CD4-positive, alpha-beta T cell (primary cell): ENCODE results near the gene TSSK2. TPM values are rescaled to one million over a fixed set of nuclear protein-coding genes. Genes with fewer than 3 reads are reported as not detected.

ENCODE experiments used
- ATAC-seq: fragments of 200-7000 bp; cut with Tn5 transposase; one replicate; pipeline ENCODE4 v1.10.0; 2022; ENCODE audit warnings: mild to moderate bottlenecking; ENCODE audit not compliant: poor library complexity
- CTCF ChIA-PET: fragments of 350-600 bp; sonication (Branson Sonifier 250); formaldehyde crosslinking; loops from one replicate; lab custom pipeline; 2021; ENCODE audit warnings: antibody characterized with exemption, inconsistent platforms; lab: Charles Lee
- POLR2A ChIA-PET: fragments of 350-600 bp; sonication (Branson Sonifier 250); formaldehyde crosslinking; loops from one replicate; lab custom pipeline; 2021; ENCODE audit warnings: antibody characterized with exemption, inconsistent platforms; lab: Charles Lee
- DNase-seq, 14 experiments: peaks; one replicate each; pipeline ENCODE4 v3.0.0-alpha.2; 2013 to 2020; ENCODE audit warnings: mixed read lengths in 2 of 14
- H3K27ac ChIP-seq, 2 donors: one replicate each; pipeline versions ENCODE4 v1.5.1 to v1.7.0; 2013; ENCODE audit warnings: low read length in 2 of 2, low read depth in 1 of 2, mild to moderate bottlenecking in 1 of 2
- H3K27me3 ChIP-seq, 2 experiments: 1 replicate in 1 of 2; 2 replicates in 1 of 2; pipeline versions ENCODE4 v1.6.1 to v1.7.0; 2013; ENCODE audit warnings: low read length in 2 of 2, control low read depth in 1 of 2, mild to moderate bottlenecking in 1 of 2, moderate library complexity in 1 of 2; ENCODE audit not compliant: insufficient read depth in 2 of 2, control insufficient read depth in 1 of 2
- H3K36me3 ChIP-seq: one replicate; pipeline ENCODE4 v1.6.1; 2013; ENCODE audit warnings: low read length, control low read depth; ENCODE audit not compliant: insufficient read depth
- H3K4me1 ChIP-seq: one replicate; pipeline ENCODE4 v1.6.1; 2013; ENCODE audit warnings: low read length, control low read depth; ENCODE audit not compliant: insufficient read depth
- H3K4me3 ChIP-seq: one replicate; pipeline ENCODE4 v1.5.1; 2013; ENCODE audit warnings: mild to moderate bottlenecking, low read length, moderate library complexity
- H3K9me3 ChIP-seq, 2 experiments: 1 replicate in 1 of 2; 2 replicates in 1 of 2; pipeline versions ENCODE4 v1.6.1 to v1.7.0; 2013; ENCODE audit warnings: low read length in 2 of 2, mild to moderate bottlenecking in 2 of 2, control low read depth in 1 of 2, moderate library complexity in 1 of 2; ENCODE audit not compliant: control insufficient read depth in 1 of 2, insufficient read depth in 1 of 2
- H3K27ac Mint-ChIP-seq: one replicate; pipeline ENCODE4 v1.8.0; 2020; ENCODE audit warnings: mixed read lengths
- H3K27me3 Mint-ChIP-seq: one replicate; pipeline ENCODE4 v1.8.0; 2021; ENCODE audit warnings: mixed read lengths
- H3K36me3 Mint-ChIP-seq: one replicate; pipeline ENCODE4 v1.8.0; 2021; ENCODE audit warnings: low read depth, mixed read lengths
- H3K4me1 Mint-ChIP-seq: one replicate; pipeline ENCODE4 v1.8.0; 2021; ENCODE audit warnings: low read depth, mixed read lengths
- H3K4me3 Mint-ChIP-seq: one replicate; pipeline ENCODE4 v1.8.0; 2020; ENCODE audit warnings: mild to moderate bottlenecking, mixed read lengths
- H3K9me3 Mint-ChIP-seq: one replicate; pipeline ENCODE4 v1.8.0; 2020; ENCODE audit warnings: mixed read lengths
- intact Hi-C, 2 experiments: fragments of 100-400 bp; cut with DNase I in 1 of 2; cut with micrococcal nuclease in 1 of 2; formaldehyde crosslinking; loops; one replicate each; pipeline versions ENCODE4 v1.15.1 to v1.9.0; 2023 to 2025; cut with DNase I, micrococcal nuclease
- total RNA-seq, 174 experiments: library from RNA in 2 of 174; stranded (reverse) in 2 of 174; gene quantifications; one replicate each; pipeline ENCODE4 v1.2.3 and lab custom pipeline; 2021 to 2026
- TF ChIP-seq, protein P1 (sequence below): fragments of 200-600 bp; IDR thresholded peaks from one replicate; pipeline ENCODE4 v1.8.0; 2022; ENCODE audit warnings: antibody characterized with exemption, mild to moderate bottlenecking

TSSK2 gene
- total RNA-seq, 2 experiments from 2014 or later: 0.31 TPM; not detected in 1

DNA sequence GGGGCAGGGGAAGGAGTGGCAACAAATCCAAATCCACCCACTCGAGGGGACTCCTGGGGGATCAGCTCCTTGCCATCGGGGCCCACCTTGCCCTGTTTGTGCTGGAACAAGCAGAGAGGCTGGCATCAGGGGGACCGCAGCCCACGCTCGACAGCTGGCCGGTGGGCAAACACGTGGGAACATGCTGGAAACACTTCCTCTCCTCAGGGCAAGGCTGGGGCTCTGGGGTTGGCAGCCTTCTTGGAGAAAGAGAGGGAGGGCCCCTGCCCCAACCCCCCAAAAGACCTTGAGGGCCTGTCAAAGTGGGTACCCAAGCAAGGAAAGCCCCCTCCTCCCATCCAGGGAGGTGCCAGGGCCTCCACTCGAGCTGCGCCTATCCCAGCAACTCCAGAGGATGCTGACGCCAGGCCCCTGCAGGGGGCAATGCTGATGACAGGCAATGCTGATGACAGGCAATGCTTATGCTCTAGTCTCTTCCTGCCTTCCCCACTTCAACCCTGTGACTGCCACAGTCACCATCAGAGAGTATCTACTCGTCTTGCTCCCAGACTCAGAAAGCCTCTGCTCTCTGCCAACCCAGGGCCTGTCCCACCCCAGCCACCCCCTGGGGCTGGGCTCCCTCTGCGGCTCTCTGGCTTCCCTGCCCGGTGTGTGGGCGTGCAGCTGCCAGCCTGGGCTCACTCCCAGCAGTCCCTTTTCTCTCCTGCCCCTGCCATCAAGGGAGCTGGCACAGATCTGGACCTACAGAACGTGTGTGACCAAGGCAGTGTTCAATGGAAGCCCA is 7.3 kb downstream of the TSSK2 start:
- H3K4me1 Mint-ChIP-seq: peaks cover 7% of the 10 kb centered on the region
- Histone ChIP-seq H3K36me3 (peaks cover 90% of the 10 kb centered on the region), H3K4me1 (peaks cover 10% of the 10 kb centered on the region), H3K27ac (no peak overlapping the region), H3K9me3 (no peaks in the 10 kb centered on the region), H3K27me3 (no peaks in the 10 kb centered on the region), H3K4me3 (no peak overlapping the region)
- peaks cover 71% of the 10 kb centered on the region for H3K36me3 Mint-ChIP-seq
- ChIA-PET POLR2A (interaction anchor here (1.0 kb wide), 1 partner anchor 16 kb away, joined by 3 read pairs; the partner anchor contains the start of gene DGCR2), CTCF (no interaction called here)
- TF ChIP-seq, protein P1, sequence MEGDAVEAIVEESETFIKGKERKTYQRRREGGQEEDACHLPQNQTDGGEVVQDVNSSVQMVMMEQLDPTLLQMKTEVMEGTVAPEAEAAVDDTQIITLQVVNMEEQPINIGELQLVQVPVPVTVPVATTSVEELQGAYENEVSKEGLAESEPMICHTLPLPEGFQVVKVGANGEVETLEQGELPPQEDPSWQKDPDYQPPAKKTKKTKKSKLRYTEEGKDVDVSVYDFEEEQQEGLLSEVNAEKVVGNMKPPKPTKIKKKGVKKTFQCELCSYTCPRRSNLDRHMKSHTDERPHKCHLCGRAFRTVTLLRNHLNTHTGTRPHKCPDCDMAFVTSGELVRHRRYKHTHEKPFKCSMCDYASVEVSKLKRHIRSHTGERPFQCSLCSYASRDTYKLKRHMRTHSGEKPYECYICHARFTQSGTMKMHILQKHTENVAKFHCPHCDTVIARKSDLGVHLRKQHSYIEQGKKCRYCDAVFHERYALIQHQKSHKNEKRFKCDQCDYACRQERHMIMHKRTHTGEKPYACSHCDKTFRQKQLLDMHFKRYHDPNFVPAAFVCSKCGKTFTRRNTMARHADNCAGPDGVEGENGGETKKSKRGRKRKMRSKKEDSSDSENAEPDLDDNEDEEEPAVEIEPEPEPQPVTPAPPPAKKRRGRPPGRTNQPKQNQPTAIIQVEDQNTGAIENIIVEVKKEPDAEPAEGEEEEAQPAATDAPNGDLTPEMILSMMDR: no peak
- ATAC-seq (no peak), DNase-seq (no peak)
- no peaks in the 10 kb centered on the region for H3K9me3 Mint-ChIP-seq
- H3K4me3 Mint-ChIP-seq: no peak overlapping the region
- intact Hi-C loops: no loop called here
- no peaks in the 10 kb centered on the region for H3K27me3 Mint-ChIP-seq
- H3K27ac Mint-ChIP-seq: no peak overlapping the region

DNA sequence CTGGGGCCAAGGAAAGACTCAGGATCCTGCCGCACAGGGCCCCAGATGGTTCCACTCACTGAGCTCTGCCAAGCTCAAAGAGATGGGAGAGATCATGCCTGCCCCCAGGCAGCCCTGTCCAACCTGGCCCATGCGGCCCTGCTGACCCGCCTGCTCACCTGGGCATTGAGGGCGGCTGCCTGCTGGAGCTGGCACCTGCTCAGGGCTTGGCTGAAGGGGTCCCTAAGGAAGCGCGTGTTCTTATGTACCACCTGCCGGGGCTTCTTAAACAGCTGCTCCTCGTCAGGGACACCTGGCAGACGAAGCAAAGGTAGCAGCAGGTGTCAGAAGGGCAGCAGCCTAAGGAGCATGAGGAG is 7.9 kb downstream of the TSSK2 start:
- ChIA-PET CTCF (no interaction called here), POLR2A (interaction anchor here (1.0 kb wide), 1 partner anchor 17 kb away, joined by 3 read pairs; the partner anchor contains the start of gene DGCR2)
- Mint-ChIP-seq H3K27me3 (no peaks in the 10 kb centered on the region), H3K4me1 (peaks cover 12% of the 10 kb centered on the region), H3K9me3 (no peaks in the 10 kb centered on the region), H3K36me3 (peaks cover 70% of the 10 kb centered on the region), H3K27ac (no peak overlapping the region), H3K4me3 (no peak overlapping the region)
- TF ChIP-seq, protein P1: no peak
- H3K4me1 ChIP-seq: peaks cover 16% of the 10 kb centered on the region
- H3K27ac ChIP-seq: no peak overlapping the region
- no peaks in the 10 kb centered on the region for H3K9me3 ChIP-seq
- intact Hi-C loops: no loop called here
- H3K36me3 ChIP-seq: peaks cover 84% of the 10 kb centered on the region
- H3K4me3 ChIP-seq: no peak overlapping the region
- DNase-seq (no peak), ATAC-seq (no peak)
- H3K27me3 ChIP-seq: no peaks in the 10 kb centered on the region

DNA sequence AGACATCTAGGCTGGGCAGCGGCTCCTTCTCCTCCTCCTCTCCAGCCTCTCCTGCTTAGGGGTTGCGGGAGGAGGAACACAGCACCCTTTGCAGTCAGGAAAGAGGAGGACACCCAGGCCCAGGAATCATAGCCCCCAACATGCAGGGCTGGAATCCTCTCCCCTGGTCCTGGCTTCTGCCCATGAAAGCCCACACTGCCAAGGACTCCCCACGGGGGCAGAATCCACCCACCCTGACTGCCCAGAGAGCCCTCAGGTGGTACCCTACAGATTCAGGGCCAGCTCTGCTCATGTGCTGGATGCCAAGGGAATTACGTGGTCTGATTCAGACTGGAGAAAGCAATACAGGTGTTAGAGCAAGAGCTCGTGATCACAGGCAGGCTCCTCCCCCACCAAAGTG is 8.9 kb downstream of the TSSK2 start:
- no peak for DNase-seq
- Mint-ChIP-seq H3K36me3 (peaks cover 67% of the 10 kb centered on the region), H3K9me3 (no peaks in the 10 kb centered on the region), H3K4me1 (peaks cover 22% of the 10 kb centered on the region), H3K27ac (no peak overlapping the region), H3K27me3 (no peaks in the 10 kb centered on the region), H3K4me3 (no peak overlapping the region)
- Histone ChIP-seq H3K27me3 (no peaks in the 10 kb centered on the region), H3K27ac (no peak overlapping the region), H3K9me3 (no peaks in the 10 kb centered on the region), H3K4me3 (no peak overlapping the region), H3K4me1 (peaks cover 22% of the 10 kb centered on the region), H3K36me3 (peaks cover 74% of the 10 kb centered on the region)
- no peak for ATAC-seq
- TF ChIP-seq, protein P1: no peak
- ChIA-PET POLR2A (no interaction called here), CTCF (no interaction called here)
- intact Hi-C loops: loop anchor here (10.0 kb wide), 2 partner anchors 305 to 335 kb away; partner anchors contain the start of genes C22orf39 (in 1 of the 2), CDC45 (in 1 of the 2) and UFD1 (in 1 of the 2)
